Thyroid gland (tissue), 4 donors: ENCODE results near the gene RALY. TPM values are rescaled to one million over a fixed set of nuclear protein-coding genes. Genes with fewer than 3 reads are reported as not detected.

Experiments used
- DNase-seq, 2 donors: peaks; one replicate each; pipeline ENCODE4 v3.0.0-alpha.2; 2019
- H3K27ac ChIP-seq, 3 donors: fragments of 200-600 bp; sonication (generic); 1 replicate in 2 of 3; 2 replicates in 1 of 3; pipeline ENCODE4 v1.5.1; 2016 to 2019; ENCODE audit warnings: mild to moderate bottlenecking in 1 of 3, moderate library complexity in 1 of 3
- H3K27me3 ChIP-seq: fragments of 200-600 bp; sonication (generic); one replicate; pipeline ENCODE4 v1.5.1; 2019
- H3K36me3 ChIP-seq, 2 donors: fragments of 200-600 bp; sonication (generic); one replicate each; pipeline ENCODE4 v1.5.1; 2016 to 2019
- H3K4me1 ChIP-seq, 2 donors: fragments of 200-600 bp; sonication (generic); one replicate each; pipeline ENCODE4 v1.5.1; 2017 to 2019
- H3K4me3 ChIP-seq, 3 donors: fragments of 200-600 bp; sonication (generic); replicated peaks in 1 of 3; 1 replicate in 2 of 3; 2 replicates in 1 of 3; pipeline ENCODE4 v1.5.1; 2016; ENCODE audit warnings: mild to moderate bottlenecking in 1 of 3
- H3K9me3 ChIP-seq: fragments of 200-600 bp; sonication (generic); one replicate; pipeline ENCODE4 v1.5.1; 2017
- POLR2A ChIP-seq, 2 donors: fragments of 450-650 bp; IDR thresholded peaks; one replicate each; pipeline ENCODE4 v1.6.1; 2017; ENCODE audit warnings: antibody characterized with exemption in 2 of 2, mild to moderate bottlenecking in 2 of 2, moderate library complexity in 1 of 2
- WGBS, 2 donors: methylation state at CpG; one replicate each; pipeline ENCODE4 v1.1.5; 2017; 5-methylcytosine and 5-hydroxymethylcytosine counted together
- intact Hi-C: fragments of 100-400 bp; cut with DNase I; formaldehyde crosslinking; loops from one replicate; pipeline ENCODE4 v1.15.1; 2023
- total RNA-seq, 4 donors: library from RNA; depleted of rRNA; stranded (reverse); fragments of >200 nt; gene quantifications; one replicate each; pipeline ENCODE4 v1.2.3, GENCODE V29; 2016
- TF ChIP-seq, protein P1 (sequence below), 6 experiments: fragments of 200-600 bp in 3 of 6; fragments of 450-650 bp in 3 of 6; sonication (generic) in 3 of 6; IDR thresholded peaks; one replicate each; pipeline ENCODE4 v1.5.1; 2016 to 2019; ENCODE audit warnings: antibody characterized with exemption in 6 of 6, mild to moderate bottlenecking in 2 of 6, inconsistent platforms in 1 of 6, moderate library complexity in 1 of 6

The RALY gene
- total RNA-seq, 4 donors from 2014 or later, result 124 to 208 (median 151) TPM

DNA sequence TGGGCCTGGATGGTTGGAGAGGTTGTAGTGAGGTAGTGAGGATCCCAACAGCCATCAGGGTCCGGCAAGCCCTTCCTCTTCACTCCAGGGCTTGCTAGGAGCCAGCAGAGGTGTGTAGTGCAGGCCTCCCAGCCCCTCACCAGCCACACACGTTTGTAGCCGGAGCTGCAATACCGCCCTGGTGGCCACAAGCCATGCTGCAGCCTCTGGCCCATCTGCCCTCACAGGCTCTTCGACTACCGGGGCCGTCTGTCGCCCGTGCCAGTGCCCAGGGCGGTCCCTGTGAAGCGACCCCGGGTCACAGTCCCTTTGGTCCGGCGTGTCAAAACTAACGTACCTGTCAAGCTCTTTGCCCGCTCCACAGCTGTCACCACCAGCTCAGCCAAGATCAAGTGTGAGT, 81.9 kb downstream of the RALY start:
- WGBS, 2 donors, result 94 to 95% methylated on average over 14 of the region's 16 CpGs
- H3K9me3 ChIP-seq, result no peaks in the 10 kb centered on the region
- TF ChIP-seq POLR2A (IDR thresholded peaks at IDR 0.05), result no peak
- TF ChIP-seq, protein P1, sequence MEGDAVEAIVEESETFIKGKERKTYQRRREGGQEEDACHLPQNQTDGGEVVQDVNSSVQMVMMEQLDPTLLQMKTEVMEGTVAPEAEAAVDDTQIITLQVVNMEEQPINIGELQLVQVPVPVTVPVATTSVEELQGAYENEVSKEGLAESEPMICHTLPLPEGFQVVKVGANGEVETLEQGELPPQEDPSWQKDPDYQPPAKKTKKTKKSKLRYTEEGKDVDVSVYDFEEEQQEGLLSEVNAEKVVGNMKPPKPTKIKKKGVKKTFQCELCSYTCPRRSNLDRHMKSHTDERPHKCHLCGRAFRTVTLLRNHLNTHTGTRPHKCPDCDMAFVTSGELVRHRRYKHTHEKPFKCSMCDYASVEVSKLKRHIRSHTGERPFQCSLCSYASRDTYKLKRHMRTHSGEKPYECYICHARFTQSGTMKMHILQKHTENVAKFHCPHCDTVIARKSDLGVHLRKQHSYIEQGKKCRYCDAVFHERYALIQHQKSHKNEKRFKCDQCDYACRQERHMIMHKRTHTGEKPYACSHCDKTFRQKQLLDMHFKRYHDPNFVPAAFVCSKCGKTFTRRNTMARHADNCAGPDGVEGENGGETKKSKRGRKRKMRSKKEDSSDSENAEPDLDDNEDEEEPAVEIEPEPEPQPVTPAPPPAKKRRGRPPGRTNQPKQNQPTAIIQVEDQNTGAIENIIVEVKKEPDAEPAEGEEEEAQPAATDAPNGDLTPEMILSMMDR (IDR thresholded peaks at IDR 0.05), result no peak
- intact Hi-C loops, result no loop called here
- no peak for DNase-seq
- H3K27ac ChIP-seq, result no peak overlapping the region
- no peak overlapping the region for H3K4me3 ChIP-seq
- H3K27me3 ChIP-seq, result no peaks in the 10 kb centered on the region
- H3K4me1 ChIP-seq, result peaks cover 5% of the 10 kb centered on the region in 2 donors
- H3K36me3 ChIP-seq, result peaks cover 17 to 23% of the 10 kb centered on the region in 2 donors

DNA sequence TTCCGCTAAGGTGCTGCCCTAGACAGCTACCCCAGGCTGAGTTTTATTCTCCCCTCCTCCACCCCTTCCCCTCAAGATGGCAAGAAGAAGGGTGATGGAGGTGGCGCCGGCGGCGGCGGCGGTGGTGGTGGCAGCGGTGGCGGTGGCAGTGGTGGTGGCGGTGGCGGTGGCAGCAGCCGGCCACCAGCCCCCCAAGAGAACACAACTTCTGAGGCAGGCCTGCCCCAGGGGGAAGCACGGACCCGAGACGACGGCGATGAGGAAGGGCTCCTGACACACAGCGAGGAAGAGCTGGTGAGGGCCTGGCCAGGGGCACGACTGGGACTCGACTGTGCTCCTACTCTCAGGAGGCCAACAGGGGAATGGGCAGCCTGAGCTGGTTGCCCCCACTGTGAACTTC, 83.2 kb downstream of the RALY start:
- TF ChIP-seq POLR2A (IDR thresholded peaks at IDR 0.05), result no peak
- TF ChIP-seq, protein P1 (IDR thresholded peaks at IDR 0.05), result no peak
- peaks cover 8 to 14% of the 10 kb centered on the region in 2 donors for H3K4me1 ChIP-seq
- H3K27ac ChIP-seq, result no peak overlapping the region
- no peak overlapping the region for H3K4me3 ChIP-seq
- H3K36me3 ChIP-seq, result peaks cover 25 to 32% of the 10 kb centered on the region in 2 donors
- H3K27me3 ChIP-seq, result no peaks in the 10 kb centered on the region
- WGBS, 2 donors, result 93 to 96% methylated on average over 20 of the region's 20 CpGs
- DNase-seq, result no peak
- H3K9me3 ChIP-seq, result no peaks in the 10 kb centered on the region
- intact Hi-C loops, result no loop called here

DNA sequence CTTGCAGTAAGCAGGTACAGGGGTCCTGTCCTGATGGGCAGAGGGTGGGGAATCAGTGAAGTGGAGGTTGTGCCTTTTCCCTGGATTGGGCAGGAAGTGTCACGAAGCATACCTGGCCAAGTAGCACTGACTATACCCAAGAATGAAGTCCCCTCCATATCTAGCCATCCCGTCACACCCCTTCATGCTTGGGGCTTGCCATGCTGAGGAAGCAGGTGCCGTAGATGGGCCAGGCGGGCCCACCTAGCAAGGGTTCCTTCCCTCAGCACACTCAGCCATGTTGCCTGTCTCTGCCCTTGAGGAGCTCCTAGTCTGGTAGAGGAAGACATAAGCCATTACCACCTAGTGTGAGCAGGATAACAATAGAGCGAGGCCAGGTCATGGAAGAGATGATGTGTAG, 84.8 kb downstream of the RALY start:
- TF ChIP-seq, protein P1 (IDR thresholded peaks at IDR 0.05), result no peak
- TF ChIP-seq POLR2A (IDR thresholded peaks at IDR 0.05), result no peak
- intact Hi-C loops, result no loop called here
- peaks cover 24 to 26% of the 10 kb centered on the region in 2 donors for H3K4me1 ChIP-seq
- no peak overlapping the region for H3K27ac ChIP-seq
- H3K36me3 ChIP-seq, result peaks cover 25 to 26% of the 10 kb centered on the region in 2 donors
- no peaks in the 10 kb centered on the region for H3K9me3 ChIP-seq
- H3K27me3 ChIP-seq, result no peaks in the 10 kb centered on the region
- H3K4me3 ChIP-seq, result no peak overlapping the region
- 98 to 100% methylated on average over 5 of the region's 5 CpGs for WGBS, 2 donors
- DNase-seq, result no peak

DNA sequence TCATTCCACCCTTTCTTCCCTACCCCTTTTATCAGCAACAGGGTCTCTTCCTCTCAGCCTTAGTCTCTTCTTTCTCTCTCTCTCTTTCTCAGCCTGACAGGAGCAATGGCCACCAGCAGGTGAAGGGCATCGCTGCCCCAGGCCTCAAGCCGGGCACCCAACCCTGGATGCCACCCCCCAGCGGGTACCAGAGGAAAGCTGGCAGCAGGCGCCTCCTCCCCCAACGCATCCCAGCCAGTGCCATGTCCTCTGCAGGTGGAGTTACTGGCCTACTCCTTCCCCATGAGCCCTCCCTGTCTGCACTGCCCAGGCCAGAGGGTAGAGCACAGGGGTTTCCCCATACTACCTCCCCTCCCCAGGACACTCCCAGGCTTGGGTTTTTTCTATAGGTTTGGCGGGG, 86.1 kb downstream of the RALY start:
- no peak for DNase-seq
- TF ChIP-seq, protein P1 (IDR thresholded peaks at IDR 0.05), result no peak
- TF ChIP-seq POLR2A (IDR thresholded peaks at IDR 0.05), result no peak
- H3K27me3 ChIP-seq, result no peaks in the 10 kb centered on the region

DNA sequence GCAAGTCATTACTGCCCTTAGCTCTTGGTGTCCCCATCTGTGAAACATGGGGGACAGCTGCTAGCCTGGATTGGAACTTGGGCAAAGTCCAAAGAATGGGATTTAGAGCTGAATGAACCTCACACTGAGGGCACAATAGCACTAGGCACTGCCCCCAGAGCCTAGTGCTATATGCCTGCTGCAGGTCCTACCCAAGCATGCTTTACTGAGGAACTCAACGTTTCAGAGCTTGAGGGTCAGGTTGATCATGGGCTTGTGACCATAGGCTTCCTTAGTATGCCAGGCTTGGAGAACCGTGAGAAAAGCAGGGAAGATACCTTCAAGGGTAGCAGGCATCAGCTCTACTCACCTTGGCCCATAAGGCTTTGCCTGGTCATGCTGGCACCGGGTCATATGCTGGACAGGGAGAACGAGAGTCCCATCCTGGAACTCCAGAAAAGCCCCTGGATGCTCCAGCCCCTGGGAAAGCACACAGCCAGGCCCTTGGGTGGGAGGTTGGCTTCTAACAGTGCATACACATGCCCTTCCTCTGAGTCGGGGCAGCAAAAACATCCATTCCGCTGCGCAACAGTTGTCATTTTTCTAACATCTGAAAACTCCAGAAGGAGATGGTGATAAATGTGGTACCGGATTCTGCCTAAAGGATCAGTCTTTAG, 88.6 kb downstream of the RALY start:
- H3K36me3 ChIP-seq, result peaks cover 23% of the 10 kb centered on the region in 2 donors
- intact Hi-C loops, result no loop called here
- no peaks in the 10 kb centered on the region for H3K9me3 ChIP-seq
- no peak for TF ChIP-seq POLR2A (IDR thresholded peaks at IDR 0.05)
- TF ChIP-seq, protein P1 (IDR thresholded peaks at IDR 0.05), result no peak
- H3K27ac ChIP-seq, result peak overlapping the region; percentile 51 to 72 (median 55)
- H3K4me1 ChIP-seq, result peaks cover 26% of the 10 kb centered on the region in 2 donors
- WGBS, 2 donors, result 91 to 92% methylated on average over 6 to 7 of the region's 8 CpGs
- H3K27me3 ChIP-seq, result no peaks in the 10 kb centered on the region
- no peak overlapping the region for H3K4me3 ChIP-seq
- DNase-seq, result no peak

More for the DNA sequence above, 86.1 kb downstream of the RALY start:
- Histone ChIP-seq H3K4me3 (no peak overlapping the region), H3K4me1 (peaks cover 26% of the 10 kb centered on the region in 2 donors), H3K36me3 (peaks cover 22 to 26% of the 10 kb centered on the region in 2 donors), H3K27ac (no peak overlapping the region), H3K9me3 (no peaks in the 10 kb centered on the region)
- WGBS, 2 donors, result 96 to 98% methylated on average over 6 of the region's 6 CpGs
- intact Hi-C loops, result no loop called here
